ENCODE measurements around the gene ZFYVE19. TPM values are rescaled to one million over a fixed set of nuclear protein-coding genes. Genes with fewer than 3 reads are reported as not detected.

The ZFYVE19 gene
- total and polyA plus RNA-seq, 2 donors (not counting 3 experiments of a cell fraction or from before 2014, with no cell fraction given): 29.7 to 47.2 TPM

DNA sequence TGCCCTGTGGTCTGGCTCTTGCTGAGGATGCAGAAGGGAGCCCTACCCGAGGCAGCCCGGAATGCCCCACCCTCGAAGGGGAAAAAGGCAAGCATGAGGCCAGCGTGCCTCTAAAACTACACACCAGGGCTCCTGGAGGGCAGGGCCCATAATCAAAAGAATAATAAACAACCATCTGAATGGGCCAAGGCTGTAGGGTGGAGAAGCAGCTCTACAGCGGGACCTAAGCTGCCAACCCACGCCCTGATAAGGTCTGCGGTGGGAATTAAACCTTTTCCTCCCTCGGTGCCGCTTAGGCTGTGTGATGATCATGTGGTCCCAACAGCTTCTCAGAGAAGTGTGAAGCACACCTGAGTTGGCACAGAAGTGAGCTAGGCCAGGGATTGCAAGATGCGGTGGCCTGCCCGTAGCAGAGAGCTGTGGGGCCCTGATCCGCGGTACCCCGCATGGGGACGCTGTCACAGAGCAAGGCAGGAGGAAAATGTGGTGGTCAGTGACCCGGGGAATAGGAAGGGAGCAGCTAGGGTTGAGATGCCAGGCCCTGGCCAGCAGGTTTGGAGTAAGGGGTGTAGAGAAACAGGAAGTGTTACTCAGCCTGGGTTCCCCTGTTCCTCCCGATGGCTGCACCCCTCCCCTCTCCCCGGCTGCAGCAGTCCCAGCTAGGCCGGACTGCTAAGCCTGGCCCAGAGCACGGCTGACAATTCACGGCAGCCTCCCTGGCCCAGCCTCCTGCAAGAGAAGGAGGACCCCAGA, 38.2 kb upstream of the ZFYVE19 start:
- CTCF ChIA-PET: interaction anchor here (0.8 to 2.7 kb wide), 10 partner anchors 10 to 335 kb away, joined by 3 to 22 read pairs (median 6); partner anchors contain the start of gene VPS18
- POLR2A ChIA-PET: interaction anchor here (0.8 kb wide), 1 partner anchor 22 kb away, joined by 6 read pairs; no protein-coding TSS in a partner anchor
- peak; percentile 77 for FAIRE-seq
- no peaks in the 10 kb centered on the region for H3K79me2 ChIP-seq (ENCODE audit: control insufficient read depth, insufficient read depth, low read length)
- intact Hi-C loops (cut with micrococcal nuclease) (loop anchor here (1.0 to 2.0 kb wide), 4 partner anchors 13 to 39 kb away; partner anchors contain the start of genes DNAJC17, RMDN3 and ZFYVE19), dilution Hi-C loops (cut with MboI; ENCODE audit: extremely low pct_ligation_motif_present, low sequenced_read_pairs) (no loop called here)
- no peaks in the 10 kb centered on the region for H4K20me1 ChIP-seq (replicated peaks; ENCODE audit: control insufficient read depth, extremely low read depth, insufficient read depth, low read length)
- peaks cover 0 to 7% of the 10 kb centered on the region in 2 experiments for H3K36me3 ChIP-seq (ENCODE audit: control insufficient read depth in 2 of 2, extremely low read depth in 1 of 2, insufficient read depth in 2 of 2, low read length in 2 of 2)
- DNase-seq (ENCODE audit: low read depth, low spot score): peak; percentile 41
- peak overlapping the region; percentile 57 for H3K4me2 ChIP-seq (ENCODE audit: insufficient read depth, low read length)
- H3K9me1 ChIP-seq (replicated peaks; ENCODE audit: control insufficient read depth, extremely low read depth, insufficient read depth, low read length): no peaks in the 10 kb centered on the region
- H2AFZ ChIP-seq (ENCODE audit: low read depth, low read length): peak overlapping the region; percentile 57
- H3K27ac ChIP-seq (ENCODE audit: insufficient read depth, low read depth, low read length): peak overlapping the region; percentile 46
- no peak overlapping the region for H3K4me3 ChIP-seq (replicated peaks in 1 of 3; ENCODE audit: insufficient read depth in 1 of 3, low read depth in 1 of 3, low read length in 3 of 3)
- no peaks in the 10 kb centered on the region for H3K9me3 ChIP-seq (replicated peaks; ENCODE audit: control insufficient read depth, insufficient read depth, low read length)
- H3K4me1 ChIP-seq (ENCODE audit: control insufficient read depth, extremely low read depth, insufficient read depth, low read length): peaks cover 35% of the 10 kb centered on the region
- TF ChIP-seq EZH2 (IDR thresholded peaks at IDR 0.05; ENCODE audit: borderline replicate concordance, low read depth, low read length, severe bottlenecking): no peak
- TF ChIP-seq, protein P1, sequence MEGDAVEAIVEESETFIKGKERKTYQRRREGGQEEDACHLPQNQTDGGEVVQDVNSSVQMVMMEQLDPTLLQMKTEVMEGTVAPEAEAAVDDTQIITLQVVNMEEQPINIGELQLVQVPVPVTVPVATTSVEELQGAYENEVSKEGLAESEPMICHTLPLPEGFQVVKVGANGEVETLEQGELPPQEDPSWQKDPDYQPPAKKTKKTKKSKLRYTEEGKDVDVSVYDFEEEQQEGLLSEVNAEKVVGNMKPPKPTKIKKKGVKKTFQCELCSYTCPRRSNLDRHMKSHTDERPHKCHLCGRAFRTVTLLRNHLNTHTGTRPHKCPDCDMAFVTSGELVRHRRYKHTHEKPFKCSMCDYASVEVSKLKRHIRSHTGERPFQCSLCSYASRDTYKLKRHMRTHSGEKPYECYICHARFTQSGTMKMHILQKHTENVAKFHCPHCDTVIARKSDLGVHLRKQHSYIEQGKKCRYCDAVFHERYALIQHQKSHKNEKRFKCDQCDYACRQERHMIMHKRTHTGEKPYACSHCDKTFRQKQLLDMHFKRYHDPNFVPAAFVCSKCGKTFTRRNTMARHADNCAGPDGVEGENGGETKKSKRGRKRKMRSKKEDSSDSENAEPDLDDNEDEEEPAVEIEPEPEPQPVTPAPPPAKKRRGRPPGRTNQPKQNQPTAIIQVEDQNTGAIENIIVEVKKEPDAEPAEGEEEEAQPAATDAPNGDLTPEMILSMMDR (IDR thresholded peaks at IDR 0.05; ENCODE audit: extremely low read depth in 1 of 2, insufficient read depth in 1 of 2, low read depth in 1 of 2, low read length in 2 of 2): peak; percentile 21 to 25
- H3K27me3 ChIP-seq (ENCODE audit: control insufficient read depth in 2 of 2, insufficient read depth in 2 of 2, low read length in 2 of 2): no peaks in the 10 kb centered on the region
- BruUV-seq (replicated peaks): no TSS peak
- peak overlapping the region; percentile 24 for H3K9ac ChIP-seq (replicated peaks; ENCODE audit: extremely low read depth, insufficient read depth, low read length)

All from endothelial cell of umbilical vein (primary cell).